Spinal cord (tissue), 10 donors: ENCODE results near the gene TSHR. TPM values are rescaled to one million over a fixed set of nuclear protein-coding genes. Genes with fewer than 3 reads are reported as not detected.

Experiments used
- DNase-seq, 6 donors: peaks; one replicate each; pipeline versions ENCODE4 v3.0.0 to v3.0.0-alpha.2; 2013 to 2015; ENCODE audit warnings: low spot score in 6 of 6, low read depth in 4 of 6
- H3K27ac ChIP-seq: one replicate; pipeline ENCODE4 v1.5.1; 2013; ENCODE audit warnings: low read depth, low read length, control low read depth
- H3K27me3 ChIP-seq: one replicate; pipeline ENCODE4 v1.6.1; 2013; ENCODE audit warnings: low read length; ENCODE audit not compliant: control insufficient read depth, insufficient read depth
- H3K36me3 ChIP-seq: one replicate; pipeline ENCODE4 v1.6.1; 2013; ENCODE audit warnings: low read length; ENCODE audit not compliant: control insufficient read depth, insufficient read depth
- H3K4me1 ChIP-seq: one replicate; pipeline ENCODE4 v1.6.1; 2013; ENCODE audit warnings: low read length; ENCODE audit not compliant: control insufficient read depth, insufficient read depth
- H3K4me3 ChIP-seq: one replicate; pipeline ENCODE4 v1.5.1; 2013; ENCODE audit warnings: low read depth, low read length, control low read depth
- H3K9me3 ChIP-seq: one replicate; pipeline ENCODE4 v1.6.1; 2013; ENCODE audit warnings: low read length; ENCODE audit not compliant: control insufficient read depth, insufficient read depth
- WGBS: methylation state at CpG from one replicate; pipeline ENCODE4 v1.1.5; 2013; ENCODE audit warnings: missing lambda C conversion rate; ENCODE audit not compliant: insufficient coverage; 5-methylcytosine and 5-hydroxymethylcytosine counted together
- polyA plus RNA-seq, 2 donors: library from polyadenylated mRNA; unstranded; fragments of 120-200 nt; gene quantifications; one replicate each; pipeline ENCODE4 v1.2.1, GENCODE V29; 2013; ENCODE audit not compliant: insufficient read length in 2 of 2
- total RNA-seq, 2 donors: library from RNA; depleted of rRNA in 1 of 2; stranded (reverse); fragments of 120-200 nt in 1 of 2; fragments of >200 nt in 1 of 2; gene quantifications; one replicate each; pipeline versions ENCODE4 v1.2.3 to v1.2.4, GENCODE V29; 2013 to 2014
- donor health status: healthy.

The TSHR gene
- total and polyA plus RNA-seq, 4 donors: 3.3 to 6.5 (median 4.8) TPM

- Histone ChIP-seq H3K27ac (no peak overlapping the region), H3K4me3 (no peak overlapping the region), H3K36me3 (no peaks in the 10 kb centered on the region), H3K4me1 (no peaks in the 10 kb centered on the region), H3K9me3 (no peaks in the 10 kb centered on the region), H3K27me3 (no peaks in the 10 kb centered on the region)
- 97% methylated on average over 4 of the region's 5 CpGs for WGBS
- no peak for DNase-seq
These were observed 25.3 kb upstream of the TSHR start for GRCh38 chr14:80930095-80930494.

GRCh38 chr14:80930836-80931389 is 24.5 kb upstream of the TSHR start:
- Histone ChIP-seq H3K4me3 (no peak overlapping the region), H3K4me1 (no peaks in the 10 kb centered on the region), H3K36me3 (no peaks in the 10 kb centered on the region), H3K27me3 (no peaks in the 10 kb centered on the region), H3K27ac (no peak overlapping the region), H3K9me3 (no peaks in the 10 kb centered on the region)
- no peak for DNase-seq
- 83% methylated on average over 4 of the region's 8 CpGs for WGBS

GRCh38 chr14:80933282-80933681 is 22.1 kb upstream of the TSHR start:
- Histone ChIP-seq H3K27ac (no peak overlapping the region), H3K9me3 (no peaks in the 10 kb centered on the region)
- DNase-seq: no peak

GRCh38 chr14:80933686-80934085 is 21.7 kb upstream of the TSHR start:
- no peak overlapping the region for H3K27ac ChIP-seq
- H3K4me1 ChIP-seq: no peaks in the 10 kb centered on the region
- DNase-seq: no peak
- H3K9me3 ChIP-seq: no peaks in the 10 kb centered on the region
- no peaks in the 10 kb centered on the region for H3K36me3 ChIP-seq
- WGBS: 88% methylated on average over 4 of the region's 4 CpGs
- no peak overlapping the region for H3K4me3 ChIP-seq
- no peaks in the 10 kb centered on the region for H3K27me3 ChIP-seq

More at GRCh38 chr14:80933282-80933681, 22.1 kb upstream of the TSHR start:
- H3K36me3 ChIP-seq: no peaks in the 10 kb centered on the region
- H3K4me3 ChIP-seq: no peak overlapping the region
- no peaks in the 10 kb centered on the region for H3K4me1 ChIP-seq
- H3K27me3 ChIP-seq: no peaks in the 10 kb centered on the region

GRCh38 chr14:80940146-80940545 is 15.3 kb upstream of the TSHR start:
- Histone ChIP-seq H3K27me3 (no peaks in the 10 kb centered on the region), H3K9me3 (no peaks in the 10 kb centered on the region), H3K4me1 (peaks cover 4% of the 10 kb centered on the region), H3K4me3 (no peak overlapping the region), H3K36me3 (no peaks in the 10 kb centered on the region), H3K27ac (no peak overlapping the region)
- 83% methylated on average over 1 of the region's 1 CpG for WGBS
- no peak for DNase-seq

- 0% methylated on average over 29 of the region's 40 CpGs for WGBS
- H3K27me3 ChIP-seq: no peaks in the 10 kb centered on the region
- H3K4me1 ChIP-seq: peaks cover 4% of the 10 kb centered on the region
- no peaks in the 10 kb centered on the region for H3K36me3 ChIP-seq
- H3K27ac ChIP-seq: peak within 1 kb of the TSS; percentile 57
- peak within 1 kb of the TSS; percentile 81 for H3K4me3 ChIP-seq
- peak; percentile 87 to 99 (median 94) for DNase-seq
- no peaks in the 10 kb centered on the region for H3K9me3 ChIP-seq
These were observed 13.9 kb upstream of the TSHR start, which contains the start of gene CEP128 for GRCh38 chr14:80941241-80942185. CEP128 (minus strand) TSS chr14:80941738.

GRCh38 chr14:80942191-80942600 is 13.2 kb upstream of the TSHR start:
- Histone ChIP-seq H3K27me3 (no peaks in the 10 kb centered on the region), H3K9me3 (no peaks in the 10 kb centered on the region), H3K4me1 (peaks cover 4% of the 10 kb centered on the region), H3K36me3 (no peaks in the 10 kb centered on the region), H3K4me3 (peak overlapping the region; percentile 81), H3K27ac (no peak overlapping the region)
- WGBS: 34% methylated on average over 4 of the region's 5 CpGs
- no peak for DNase-seq

- no peak for DNase-seq
- Histone ChIP-seq H3K4me3 (no peak overlapping the region), H3K4me1 (peaks cover 4% of the 10 kb centered on the region), H3K27ac (no peak overlapping the region), H3K9me3 (no peaks in the 10 kb centered on the region), H3K27me3 (no peaks in the 10 kb centered on the region), H3K36me3 (no peaks in the 10 kb centered on the region)
- WGBS: 86% methylated on average over 1 of the region's 5 CpGs
These were observed 10.4 kb upstream of the TSHR start for GRCh38 chr14:80944861-80945617.

- H3K27me3 ChIP-seq: no peaks in the 10 kb centered on the region
- H3K27ac ChIP-seq: no peak overlapping the region
- no peaks in the 10 kb centered on the region for H3K9me3 ChIP-seq
- no peak for DNase-seq
- H3K4me3 ChIP-seq: no peak overlapping the region
- WGBS: no CpG with 5 or more reads among the region's 1 CpG
- H3K36me3 ChIP-seq: no peaks in the 10 kb centered on the region
- H3K4me1 ChIP-seq: peaks cover 3% of the 10 kb centered on the region
These were observed 9.2 kb upstream of the TSHR start for GRCh38 chr14:80946187-80946586.
